Measurements from ENCODE around the gene KLF13. TPM values are rescaled to one million over a fixed set of nuclear protein-coding genes. Genes with fewer than 3 reads are reported as not detected.

Gene KLF13
- total RNA-seq, 1 experiment from 2014 or later: 14.1 TPM

- CTCF ChIA-PET: no interaction called here
- intact Hi-C loops (cut with micrococcal nuclease; ENCODE audit: unreplicated experiment): no loop called here
- no peaks in the 10 kb centered on the region for H3K27me3 Mint-ChIP-seq (ENCODE audit: unreplicated experiment)
- TF ChIP-seq CTCF (IDR thresholded peaks at IDR 0.05; ENCODE audit: unreplicated experiment): no peak
- H3K4me3 Mint-ChIP-seq (ENCODE audit: low read depth, unreplicated experiment): no peak overlapping the region
- no peak overlapping the region for H3K27ac Mint-ChIP-seq (ENCODE audit: unreplicated experiment)
- H3K9me3 Mint-ChIP-seq (ENCODE audit: low read depth, unreplicated experiment): no peaks in the 10 kb centered on the region
- H3K4me1 Mint-ChIP-seq (ENCODE audit: low read depth, unreplicated experiment): no peaks in the 10 kb centered on the region
- no TSS peak for BruUV-seq (replicated peaks)
- no peak for DNase-seq
- H3K36me3 Mint-ChIP-seq (ENCODE audit: insufficient read depth, unreplicated experiment): peaks cover 15% of the 10 kb centered on the region
These were observed 4.8 kb downstream of the KLF13 start for GRCh38 chr15:31331389-31331788.

GRCh38 chr15:31332020-31332680 lies 5.5 kb downstream of the KLF13 start:
- no peak for TF ChIP-seq CTCF (IDR thresholded peaks at IDR 0.05; ENCODE audit: unreplicated experiment)
- Mint-ChIP-seq H3K9me3 (ENCODE audit: low read depth, unreplicated experiment) (no peaks in the 10 kb centered on the region), H3K4me3 (ENCODE audit: low read depth, unreplicated experiment) (no peak overlapping the region), H3K36me3 (ENCODE audit: insufficient read depth, unreplicated experiment) (peaks cover 14% of the 10 kb centered on the region), H3K4me1 (ENCODE audit: low read depth, unreplicated experiment) (no peaks in the 10 kb centered on the region), H3K27me3 (ENCODE audit: unreplicated experiment) (no peaks in the 10 kb centered on the region), H3K27ac (ENCODE audit: unreplicated experiment) (no peak overlapping the region)
- CTCF ChIA-PET: no interaction called here
- intact Hi-C loops (cut with micrococcal nuclease; ENCODE audit: unreplicated experiment): no loop called here
- DNase-seq: no peak
- no TSS peak for BruUV-seq (replicated peaks)

GRCh38 chr15:31332681-31333071 lies 6.0 kb downstream of the KLF13 start:
- no peak overlapping the region for H3K27ac Mint-ChIP-seq (ENCODE audit: unreplicated experiment)
- CTCF ChIA-PET: no interaction called here

GRCh38 chr15:31333119-31333518 lies 6.5 kb downstream of the KLF13 start:
- Mint-ChIP-seq H3K4me1 (ENCODE audit: low read depth, unreplicated experiment) (no peaks in the 10 kb centered on the region), H3K27ac (ENCODE audit: unreplicated experiment) (no peak overlapping the region), H3K9me3 (ENCODE audit: low read depth, unreplicated experiment) (no peaks in the 10 kb centered on the region), H3K4me3 (ENCODE audit: low read depth, unreplicated experiment) (no peak overlapping the region), H3K27me3 (ENCODE audit: unreplicated experiment) (no peaks in the 10 kb centered on the region), H3K36me3 (ENCODE audit: insufficient read depth, unreplicated experiment) (peaks cover 13% of the 10 kb centered on the region)
- BruUV-seq (replicated peaks): no TSS peak
- no peak for DNase-seq
- no peak for TF ChIP-seq CTCF (IDR thresholded peaks at IDR 0.05; ENCODE audit: unreplicated experiment)
- intact Hi-C loops (cut with micrococcal nuclease; ENCODE audit: unreplicated experiment): no loop called here
- CTCF ChIA-PET: no interaction called here

More at GRCh38 chr15:31332681-31333071, 6.0 kb downstream of the KLF13 start:
- H3K4me1 Mint-ChIP-seq (ENCODE audit: low read depth, unreplicated experiment): no peaks in the 10 kb centered on the region
- TF ChIP-seq CTCF (IDR thresholded peaks at IDR 0.05; ENCODE audit: unreplicated experiment): no peak
- H3K36me3 Mint-ChIP-seq (ENCODE audit: insufficient read depth, unreplicated experiment): peaks cover 14% of the 10 kb centered on the region
- intact Hi-C loops (cut with micrococcal nuclease; ENCODE audit: unreplicated experiment): no loop called here
- no peaks in the 10 kb centered on the region for H3K9me3 Mint-ChIP-seq (ENCODE audit: low read depth, unreplicated experiment)
- DNase-seq: no peak
- H3K4me3 Mint-ChIP-seq (ENCODE audit: low read depth, unreplicated experiment): no peak overlapping the region
- no TSS peak for BruUV-seq (replicated peaks)
- H3K27me3 Mint-ChIP-seq (ENCODE audit: unreplicated experiment): no peaks in the 10 kb centered on the region
